SKM-1 (cell line): ENCODE results near the gene PHACTR1.

Source experiments
- DNase-seq: peaks from one replicate; lab custom pipeline; 2025; ENCODE audit not compliant: unreplicated experiment; lab: John Stamatoyannopoulos, UW

PHACTR1 gene

GRCh38 chr6:12845224-12846004 is 128.8 kb downstream of the PHACTR1 start:
- no peak for DNase-seq

GRCh38 chr6:12848964-12849808 is 132.6 kb downstream of the PHACTR1 start:
- no peak for DNase-seq

- no peak for DNase-seq
These were observed 133.2 kb downstream of the PHACTR1 start for GRCh38 chr6:12849809-12850198.

GRCh38 chr6:12851123-12851695 is 134.6 kb downstream of the PHACTR1 start:
- DNase-seq, result no peak

- DNase-seq, result no peak
These were observed 145.0 kb downstream of the PHACTR1 start for GRCh38 chr6:12861603-12862002.

GRCh38 chr6:12865117-12865516 is 148.6 kb downstream of the PHACTR1 start:
- DNase-seq, result no peak

- no peak for DNase-seq
These were observed 149.2 kb downstream of the PHACTR1 start for GRCh38 chr6:12865671-12866181.

- no peak for DNase-seq
These were observed 150.0 kb downstream of the PHACTR1 start for GRCh38 chr6:12866422-12867029.

GRCh38 chr6:12869816-12870432 is 153.4 kb downstream of the PHACTR1 start:
- no peak for DNase-seq

GRCh38 chr6:12873691-12874090 is 157.1 kb downstream of the PHACTR1 start:
- no peak for DNase-seq

GRCh38 chr6:12875051-12875450 is 158.5 kb downstream of the PHACTR1 start:
- no peak for DNase-seq

- DNase-seq, result no peak
These were observed 162.2 kb downstream of the PHACTR1 start for GRCh38 chr6:12878741-12879140.

GRCh38 chr6:12882761-12883290 is 166.3 kb downstream of the PHACTR1 start:
- no peak for DNase-seq

GRCh38 chr6:12884983-12885382 is 168.4 kb downstream of the PHACTR1 start:
- DNase-seq, result no peak

- no peak for DNase-seq
These were observed 170.6 kb downstream of the PHACTR1 start for GRCh38 chr6:12886961-12887775.

GRCh38 chr6:12890171-12890790 is 173.7 kb downstream of the PHACTR1 start:
- DNase-seq, result no peak

GRCh38 chr6:12891595-12891994 is 175.0 kb downstream of the PHACTR1 start:
- DNase-seq, result no peak

- DNase-seq, result no peak
These were observed 175.6 kb downstream of the PHACTR1 start for GRCh38 chr6:12892151-12892550.

GRCh38 chr6:12893036-12893435 is 176.5 kb downstream of the PHACTR1 start:
- DNase-seq, result no peak
